Measurements from ENCODE around the gene ZFPM1.

DNA sequence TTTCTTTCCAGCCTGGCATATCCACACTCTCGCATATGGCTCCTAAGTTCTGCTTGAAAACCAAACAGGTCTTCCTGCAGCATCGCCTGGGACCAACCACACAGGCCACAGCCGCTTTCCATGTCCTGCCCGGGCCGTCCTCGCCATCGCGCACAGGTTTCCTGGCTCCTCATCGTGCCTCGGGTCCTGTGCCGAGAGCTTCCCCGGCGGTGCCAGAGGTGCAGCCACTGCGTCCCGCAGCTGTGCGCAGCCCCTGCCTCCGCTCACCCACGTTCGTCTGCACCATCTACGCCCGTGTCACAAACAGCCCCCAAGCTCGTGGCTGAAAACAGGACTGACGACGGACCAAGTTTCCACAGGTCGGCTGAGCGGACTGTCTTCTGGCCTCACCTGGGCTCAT lies 6.3 kb upstream of the ZFPM1 start:
- TF ChIP-seq, protein P1, sequence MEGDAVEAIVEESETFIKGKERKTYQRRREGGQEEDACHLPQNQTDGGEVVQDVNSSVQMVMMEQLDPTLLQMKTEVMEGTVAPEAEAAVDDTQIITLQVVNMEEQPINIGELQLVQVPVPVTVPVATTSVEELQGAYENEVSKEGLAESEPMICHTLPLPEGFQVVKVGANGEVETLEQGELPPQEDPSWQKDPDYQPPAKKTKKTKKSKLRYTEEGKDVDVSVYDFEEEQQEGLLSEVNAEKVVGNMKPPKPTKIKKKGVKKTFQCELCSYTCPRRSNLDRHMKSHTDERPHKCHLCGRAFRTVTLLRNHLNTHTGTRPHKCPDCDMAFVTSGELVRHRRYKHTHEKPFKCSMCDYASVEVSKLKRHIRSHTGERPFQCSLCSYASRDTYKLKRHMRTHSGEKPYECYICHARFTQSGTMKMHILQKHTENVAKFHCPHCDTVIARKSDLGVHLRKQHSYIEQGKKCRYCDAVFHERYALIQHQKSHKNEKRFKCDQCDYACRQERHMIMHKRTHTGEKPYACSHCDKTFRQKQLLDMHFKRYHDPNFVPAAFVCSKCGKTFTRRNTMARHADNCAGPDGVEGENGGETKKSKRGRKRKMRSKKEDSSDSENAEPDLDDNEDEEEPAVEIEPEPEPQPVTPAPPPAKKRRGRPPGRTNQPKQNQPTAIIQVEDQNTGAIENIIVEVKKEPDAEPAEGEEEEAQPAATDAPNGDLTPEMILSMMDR (conservative IDR thresholded peaks at IDR 0.05; ENCODE audit: low read length): no peak
- no peak for TF ChIP-seq EZH2phosphoT487 (IDR thresholded peaks at IDR 0.05; ENCODE audit: borderline replicate concordance, low read depth, low read length)

All from OCI-LY7 (cell line).